ENCODE data around the gene ANKRD18A. TPM values are rescaled to one million over a fixed set of nuclear protein-coding genes. Genes with fewer than 3 reads are reported as not detected.
A peak's percentile ranks its signal among the peaks of the same experiment; 100 is the strongest.

Gene ANKRD18A
- total and polyA plus RNA-seq, 10 of the 15 experiments (the other 5 are each of a cell fraction or from before 2014, with no cell fraction given): 0.37 TPM; not detected in 9

DNA sequence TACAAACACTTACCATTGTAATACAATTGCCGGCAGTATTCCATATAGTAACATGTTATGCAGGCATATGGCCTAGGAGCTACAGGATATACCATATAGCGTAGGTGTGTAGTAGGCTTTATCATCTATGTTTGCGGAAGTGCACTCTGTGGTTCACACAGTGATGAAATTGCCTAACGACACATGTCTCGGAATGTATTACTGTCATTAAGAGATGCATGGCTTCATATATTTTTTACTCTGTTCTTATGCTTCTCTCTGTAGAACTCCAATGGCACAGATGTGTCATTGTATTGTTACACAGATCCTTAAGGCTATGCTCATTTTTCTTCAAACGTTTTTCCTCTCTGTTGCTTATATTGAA is 19.2 kb upstream of the ANKRD18A start:
- in situ Hi-C loops (cut with MboI): no loop called here
- BruUV-seq (replicated peaks): no TSS peak
- ATAC-seq: no peak
- Histone ChIP-seq H3K4me1 (ENCODE audit: control insufficient read depth, insufficient read depth, low read length) (no peaks in the 10 kb centered on the region), H3K36me3 (ENCODE audit: control insufficient read depth in 2 of 2, insufficient read depth in 2 of 2, low read length in 1 of 2) (no peaks in the 10 kb centered on the region), H3K9ac (ENCODE audit: control insufficient read depth, insufficient read depth, low read length) (no peak overlapping the region), H3K79me2 (ENCODE audit: control insufficient read depth, insufficient read depth, low read length) (no peaks in the 10 kb centered on the region), H4K20me1 (ENCODE audit: control insufficient read depth, insufficient read depth) (no peaks in the 10 kb centered on the region), H3K4me3 (no peak overlapping the region), H3K27me3 (replicated peaks in 1 of 2; ENCODE audit: control insufficient read depth in 2 of 2, insufficient read depth in 2 of 2, low read length in 1 of 2) (no peaks in the 10 kb centered on the region), H3K27ac (ENCODE audit: control insufficient read depth, insufficient read depth) (no peak overlapping the region), H2AFZ (ENCODE audit: control insufficient read depth, low read depth, low read length) (no peak overlapping the region), H3K4me2 (ENCODE audit: control insufficient read depth, insufficient read depth) (no peak overlapping the region), H3K9me3 (replicated peaks; ENCODE audit: control insufficient read depth, insufficient read depth, low read length) (no peaks in the 10 kb centered on the region)
- no peak for DNase-seq (ENCODE audit: low read depth, low spot score)
- intact Hi-C loops (cut with micrococcal nuclease; ENCODE audit: unreplicated experiment): no loop called here
- POLR2A ChIA-PET: no interaction called here
- 61% methylated on average over 6 of the region's 6 CpGs for WGBS (ENCODE audit: insufficient coverage, insufficient replicate concordance, low lambda C conversion rate, missing lambda C conversion rate)
- peak; percentile 27 for FAIRE-seq
- RAD21 ChIA-PET (ENCODE audit: unreplicated experiment): no interaction called here
- CTCF ChIA-PET: interaction anchor here (0.6 to 1.0 kb wide), 2 partner anchors 33 to 731 kb away, joined by 3 read pairs; no protein-coding TSS in a partner anchor
- SMC1A ChIA-PET (ENCODE audit: uncharacterized antibody, unreplicated experiment): no interaction called here
- TF ChIP-seq, protein P1, sequence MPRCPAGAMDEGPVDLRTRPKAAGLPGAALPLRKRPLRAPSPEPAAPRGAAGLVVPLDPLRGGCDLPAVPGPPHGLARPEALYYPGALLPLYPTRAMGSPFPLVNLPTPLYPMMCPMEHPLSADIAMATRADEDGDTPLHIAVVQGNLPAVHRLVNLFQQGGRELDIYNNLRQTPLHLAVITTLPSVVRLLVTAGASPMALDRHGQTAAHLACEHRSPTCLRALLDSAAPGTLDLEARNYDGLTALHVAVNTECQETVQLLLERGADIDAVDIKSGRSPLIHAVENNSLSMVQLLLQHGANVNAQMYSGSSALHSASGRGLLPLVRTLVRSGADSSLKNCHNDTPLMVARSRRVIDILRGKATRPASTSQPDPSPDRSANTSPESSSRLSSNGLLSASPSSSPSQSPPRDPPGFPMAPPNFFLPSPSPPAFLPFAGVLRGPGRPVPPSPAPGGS (IDR thresholded peaks at IDR 0.05; ENCODE audit: borderline replicate concordance, insufficient read depth, low read depth, low read length, poor library complexity, severe bottlenecking): no peak
- TF ChIP-seq NR2C2 (IDR thresholded peaks at IDR 0.05; ENCODE audit: borderline replicate concordance, control insufficient read depth, insufficient read length, low read depth): no peak
- TF ChIP-seq, protein P2, sequence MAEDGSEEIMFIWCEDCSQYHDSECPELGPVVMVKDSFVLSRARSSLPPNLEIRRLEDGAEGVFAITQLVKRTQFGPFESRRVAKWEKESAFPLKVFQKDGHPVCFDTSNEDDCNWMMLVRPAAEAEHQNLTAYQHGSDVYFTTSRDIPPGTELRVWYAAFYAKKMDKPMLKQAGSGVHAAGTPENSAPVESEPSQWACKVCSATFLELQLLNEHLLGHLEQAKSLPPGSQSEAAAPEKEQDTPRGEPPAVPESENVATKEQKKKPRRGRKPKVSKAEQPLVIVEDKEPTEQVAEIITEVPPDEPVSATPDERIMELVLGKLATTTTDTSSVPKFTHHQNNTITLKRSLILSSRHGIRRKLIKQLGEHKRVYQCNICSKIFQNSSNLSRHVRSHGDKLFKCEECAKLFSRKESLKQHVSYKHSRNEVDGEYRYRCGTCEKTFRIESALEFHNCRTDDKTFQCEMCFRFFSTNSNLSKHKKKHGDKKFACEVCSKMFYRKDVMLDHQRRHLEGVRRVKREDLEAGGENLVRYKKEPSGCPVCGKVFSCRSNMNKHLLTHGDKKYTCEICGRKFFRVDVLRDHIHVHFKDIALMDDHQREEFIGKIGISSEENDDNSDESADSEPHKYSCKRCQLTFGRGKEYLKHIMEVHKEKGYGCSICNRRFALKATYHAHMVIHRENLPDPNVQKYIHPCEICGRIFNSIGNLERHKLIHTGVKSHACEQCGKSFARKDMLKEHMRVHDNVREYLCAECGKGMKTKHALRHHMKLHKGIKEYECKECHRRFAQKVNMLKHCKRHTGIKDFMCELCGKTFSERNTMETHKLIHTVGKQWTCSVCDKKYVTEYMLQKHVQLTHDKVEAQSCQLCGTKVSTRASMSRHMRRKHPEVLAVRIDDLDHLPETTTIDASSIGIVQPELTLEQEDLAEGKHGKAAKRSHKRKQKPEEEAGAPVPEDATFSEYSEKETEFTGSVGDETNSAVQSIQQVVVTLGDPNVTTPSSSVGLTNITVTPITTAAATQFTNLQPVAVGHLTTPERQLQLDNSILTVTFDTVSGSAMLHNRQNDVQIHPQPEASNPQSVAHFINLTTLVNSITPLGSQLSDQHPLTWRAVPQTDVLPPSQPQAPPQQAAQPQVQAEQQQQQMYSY (CRISPR knock-in tag; IDR thresholded peaks at IDR 0.05): no peak
- TF ChIP-seq, protein P3, sequence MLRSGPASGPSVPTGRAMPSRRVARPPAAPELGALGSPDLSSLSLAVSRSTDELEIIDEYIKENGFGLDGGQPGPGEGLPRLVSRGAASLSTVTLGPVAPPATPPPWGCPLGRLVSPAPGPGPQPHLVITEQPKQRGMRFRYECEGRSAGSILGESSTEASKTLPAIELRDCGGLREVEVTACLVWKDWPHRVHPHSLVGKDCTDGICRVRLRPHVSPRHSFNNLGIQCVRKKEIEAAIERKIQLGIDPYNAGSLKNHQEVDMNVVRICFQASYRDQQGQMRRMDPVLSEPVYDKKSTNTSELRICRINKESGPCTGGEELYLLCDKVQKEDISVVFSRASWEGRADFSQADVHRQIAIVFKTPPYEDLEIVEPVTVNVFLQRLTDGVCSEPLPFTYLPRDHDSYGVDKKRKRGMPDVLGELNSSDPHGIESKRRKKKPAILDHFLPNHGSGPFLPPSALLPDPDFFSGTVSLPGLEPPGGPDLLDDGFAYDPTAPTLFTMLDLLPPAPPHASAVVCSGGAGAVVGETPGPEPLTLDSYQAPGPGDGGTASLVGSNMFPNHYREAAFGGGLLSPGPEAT (IDR thresholded peaks at IDR 0.05; ENCODE audit: low read depth): no peak
- no peak for TF ChIP-seq CREM (IDR thresholded peaks at IDR 0.05; ENCODE audit: low read depth)
- TF ChIP-seq EP300 (IDR thresholded peaks at IDR 0.05; ENCODE audit: borderline replicate concordance in 1 of 2, control insufficient read depth in 1 of 2, low read depth in 2 of 2, low read length in 2 of 2): no peak
- TF ChIP-seq, protein P4, sequence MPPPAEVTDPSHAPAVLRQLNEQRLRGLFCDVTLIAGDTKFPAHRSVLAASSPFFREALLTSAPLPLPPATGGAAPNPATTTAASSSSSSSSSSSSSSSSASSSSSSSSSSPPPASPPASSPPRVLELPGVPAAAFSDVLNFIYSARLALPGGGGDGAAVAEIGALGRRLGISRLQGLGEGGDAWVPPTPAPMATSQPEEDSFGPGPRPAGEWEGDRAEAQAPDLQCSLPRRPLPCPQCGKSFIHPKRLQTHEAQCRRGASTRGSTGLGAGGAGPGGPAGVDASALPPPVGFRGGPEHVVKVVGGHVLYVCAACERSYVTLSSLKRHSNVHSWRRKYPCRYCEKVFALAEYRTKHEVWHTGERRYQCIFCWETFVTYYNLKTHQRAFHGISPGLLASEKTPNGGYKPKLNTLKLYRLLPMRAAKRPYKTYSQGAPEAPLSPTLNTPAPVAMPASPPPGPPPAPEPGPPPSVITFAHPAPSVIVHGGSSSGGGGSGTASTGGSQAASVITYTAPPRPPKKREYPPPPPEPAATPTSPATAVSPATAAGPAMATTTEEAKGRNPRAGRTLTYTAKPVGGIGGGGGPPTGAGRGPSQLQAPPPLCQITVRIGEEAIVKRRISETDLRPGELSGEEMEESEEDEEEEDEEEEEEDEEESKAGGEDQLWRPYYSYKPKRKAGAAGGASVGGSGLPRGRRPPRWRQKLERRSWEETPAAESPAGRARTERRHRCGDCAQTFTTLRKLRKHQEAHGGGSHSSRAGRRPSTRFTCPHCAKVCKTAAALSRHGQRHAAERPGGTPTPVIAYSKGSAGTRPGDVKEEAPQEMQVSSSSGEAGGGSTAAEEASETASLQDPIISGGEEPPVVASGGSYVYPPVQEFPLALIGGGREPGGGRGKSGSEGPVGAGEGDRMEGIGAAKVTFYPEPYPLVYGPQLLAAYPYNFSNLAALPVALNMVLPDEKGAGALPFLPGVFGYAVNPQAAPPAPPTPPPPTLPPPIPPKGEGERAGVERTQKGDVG (CRISPR knock-in tag; IDR thresholded peaks at IDR 0.05): no peak
- TF ChIP-seq, protein P5, sequence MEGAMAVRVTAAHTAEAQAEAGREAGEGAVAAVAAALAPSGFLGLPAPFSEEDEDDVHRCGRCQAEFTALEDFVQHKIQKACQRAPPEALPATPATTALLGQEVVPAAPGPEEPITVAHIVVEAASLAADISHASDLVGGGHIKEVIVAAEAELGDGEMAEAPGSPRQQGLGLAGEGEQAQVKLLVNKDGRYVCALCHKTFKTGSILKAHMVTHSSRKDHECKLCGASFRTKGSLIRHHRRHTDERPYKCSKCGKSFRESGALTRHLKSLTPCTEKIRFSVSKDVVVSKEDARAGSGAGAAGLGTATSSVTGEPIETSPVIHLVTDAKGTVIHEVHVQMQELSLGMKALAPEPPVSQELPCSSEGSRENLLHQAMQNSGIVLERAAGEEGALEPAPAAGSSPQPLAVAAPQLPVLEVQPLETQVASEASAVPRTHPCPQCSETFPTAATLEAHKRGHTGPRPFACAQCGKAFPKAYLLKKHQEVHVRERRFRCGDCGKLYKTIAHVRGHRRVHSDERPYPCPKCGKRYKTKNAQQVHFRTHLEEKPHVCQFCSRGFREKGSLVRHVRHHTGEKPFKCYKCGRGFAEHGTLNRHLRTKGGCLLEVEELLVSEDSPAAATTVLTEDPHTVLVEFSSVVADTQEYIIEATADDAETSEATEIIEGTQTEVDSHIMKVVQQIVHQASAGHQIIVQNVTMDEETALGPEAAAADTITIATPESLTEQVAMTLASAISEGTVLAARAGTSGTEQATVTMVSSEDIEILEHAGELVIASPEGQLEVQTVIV (IDR thresholded peaks at IDR 0.05; ENCODE audit: borderline replicate concordance, partially characterized antibody): no peak
- no peak for TF ChIP-seq FOXM1 (IDR thresholded peaks at IDR 0.05; ENCODE audit: low read depth, low read length)

Data from GM12878 (cell line).